Mucosa of rectum (tissue), 2 donors: ENCODE results near the gene TMEM184B.
A peak's percentile ranks its signal among the peaks of the same experiment; 100 is the strongest.

Experiments used
- H3K27ac ChIP-seq, 2 donors: one replicate each; pipeline ENCODE4 v1.7.0; 2013; ENCODE audit warnings: inconsistent platforms in 2 of 2, low read depth in 2 of 2, low read length in 2 of 2
- H3K27me3 ChIP-seq, 2 donors: one replicate each; pipeline ENCODE4 v1.7.0; 2013; ENCODE audit warnings: low read length in 2 of 2; ENCODE audit not compliant: control insufficient read depth in 2 of 2, insufficient read depth in 2 of 2
- H3K36me3 ChIP-seq, 2 donors: one replicate each; pipeline ENCODE4 v1.7.0; 2013; ENCODE audit warnings: low read length in 2 of 2; ENCODE audit not compliant: control insufficient read depth in 2 of 2, insufficient read depth in 2 of 2
- H3K4me1 ChIP-seq, 2 donors: one replicate each; pipeline ENCODE4 v1.7.0; 2013; ENCODE audit warnings: low read length in 2 of 2, mild to moderate bottlenecking in 1 of 2; ENCODE audit not compliant: control insufficient read depth in 2 of 2, insufficient read depth in 2 of 2
- H3K4me3 ChIP-seq, 2 donors: one replicate each; pipeline ENCODE4 v1.7.0; 2013; ENCODE audit warnings: low read length in 2 of 2
- H3K9ac ChIP-seq, 2 donors: one replicate each; pipeline ENCODE4 v1.7.0; 2013; ENCODE audit warnings: low read length in 2 of 2, low read depth in 1 of 2, mild to moderate bottlenecking in 1 of 2
- H3K9me3 ChIP-seq, 2 donors: one replicate each; pipeline ENCODE4 v1.7.0; 2013; ENCODE audit warnings: low read length in 2 of 2; ENCODE audit not compliant: control insufficient read depth in 2 of 2
- donor health status: healthy.
- donor health status: Normal muscosa, but diverticular disease.

Gene TMEM184B

DNA sequence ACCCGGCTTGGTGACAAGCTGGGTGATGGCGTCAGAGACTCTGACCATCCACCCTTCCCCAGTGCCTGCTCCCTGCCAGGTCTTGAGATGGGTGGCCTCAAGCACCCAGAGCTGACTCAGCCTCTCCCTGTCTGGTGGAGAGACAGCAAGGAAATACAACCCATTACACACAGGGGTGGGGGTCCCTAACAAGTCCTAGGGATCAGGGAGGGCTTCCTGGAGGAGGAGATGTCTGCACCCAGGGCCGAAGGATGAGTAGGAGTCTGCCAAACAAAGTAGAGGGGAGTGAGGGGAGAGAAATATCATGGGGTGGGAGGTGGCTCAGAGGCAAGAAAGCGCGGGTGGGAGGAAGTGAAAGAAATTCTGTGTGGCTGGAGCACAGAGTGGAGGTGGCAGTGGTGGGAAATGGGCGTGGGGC is 64.2 kb downstream of the TMEM184B start:
- Histone ChIP-seq H3K9me3 (no peaks in the 10 kb centered on the region), H3K27ac (no peak overlapping the region), H3K27me3 (no peaks in the 10 kb centered on the region), H3K4me3 (no peak overlapping the region), H3K9ac (no peak overlapping the region), H3K36me3 (no peaks in the 10 kb centered on the region), H3K4me1 (peaks cover 6 to 10% of the 10 kb centered on the region in 2 donors)

DNA sequence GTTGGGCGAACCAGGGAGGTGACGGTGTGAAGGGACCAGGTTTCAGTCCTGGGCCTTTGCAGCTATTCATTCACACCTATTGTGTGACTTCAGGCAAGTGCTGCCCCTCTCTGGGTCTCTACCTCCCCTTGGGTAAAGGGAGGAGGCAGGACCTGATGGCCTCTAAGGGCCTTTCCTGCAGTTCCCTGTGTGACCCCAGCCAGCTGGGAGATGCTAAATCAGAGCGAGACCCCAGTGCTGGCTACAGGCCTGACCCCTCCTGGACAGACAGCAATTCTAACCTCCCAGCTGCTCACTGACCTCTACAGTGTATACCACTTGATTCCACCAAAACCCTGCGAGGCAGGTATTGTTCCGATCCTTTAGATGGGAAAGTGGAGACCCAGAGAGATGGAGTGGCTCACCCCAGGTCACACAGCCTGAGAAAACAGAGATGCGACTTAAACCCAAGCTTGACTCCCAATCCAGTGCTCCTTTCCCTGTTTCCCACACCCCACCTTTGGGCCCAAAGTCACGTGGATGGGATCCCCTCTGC is 64.8 kb downstream of the TMEM184B start:
- Histone ChIP-seq H3K4me3 (no peak overlapping the region), H3K9me3 (no peaks in the 10 kb centered on the region), H3K4me1 (peaks cover 11 to 15% of the 10 kb centered on the region in 2 donors), H3K27ac (no peak overlapping the region), H3K36me3 (no peaks in the 10 kb centered on the region), H3K27me3 (no peaks in the 10 kb centered on the region), H3K9ac (no peak overlapping the region)

DNA sequence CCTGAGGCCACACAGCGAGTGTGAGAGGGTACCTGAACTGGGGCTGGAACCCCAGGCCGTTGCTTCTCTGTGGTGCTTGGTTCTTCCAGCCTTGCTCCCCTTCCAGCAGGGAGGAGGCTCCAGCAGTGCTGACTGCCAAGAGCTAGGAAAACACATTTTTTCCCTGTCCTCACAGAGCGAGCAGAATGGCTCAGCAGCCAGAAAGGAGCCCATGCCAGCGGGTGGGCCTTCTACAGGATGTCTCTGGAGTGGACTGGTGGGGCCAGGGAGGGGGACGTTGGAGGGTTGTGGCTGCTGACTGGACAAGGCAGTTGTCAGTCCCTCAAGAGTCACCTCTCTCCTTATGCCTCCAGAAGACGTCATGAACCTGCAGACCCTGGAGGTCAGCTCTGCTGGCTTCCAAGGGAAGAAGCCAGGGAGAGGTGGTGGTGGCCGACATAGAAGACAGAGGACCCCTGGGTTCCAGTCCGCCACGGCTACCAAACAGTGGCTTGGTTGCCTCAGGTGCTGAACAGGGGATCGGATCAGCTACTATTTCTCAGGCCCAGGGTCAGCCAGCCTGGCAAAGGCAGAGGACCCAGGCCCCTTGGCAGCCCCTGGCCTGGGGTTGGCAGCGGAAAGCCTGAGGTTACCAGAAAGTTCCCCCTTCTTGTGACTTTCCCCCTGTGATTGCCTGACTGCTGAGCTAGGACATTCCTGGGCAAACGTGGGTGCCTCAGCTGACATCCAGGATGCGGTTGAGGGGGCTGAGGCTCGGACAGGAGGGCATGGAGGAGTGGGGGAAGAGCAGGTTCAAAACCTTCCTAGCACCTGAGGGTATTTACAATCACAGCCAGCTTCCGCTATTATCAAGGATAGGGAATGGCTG is 67.3 kb downstream of the TMEM184B start:
- Histone ChIP-seq H3K27ac (peak overlapping the region; percentile 48 to 65), H3K4me1 (peaks cover 19 to 24% of the 10 kb centered on the region in 2 donors), H3K4me3 (no peak overlapping the region), H3K9me3 (no peaks in the 10 kb centered on the region), H3K27me3 (no peaks in the 10 kb centered on the region), H3K36me3 (no peaks in the 10 kb centered on the region), H3K9ac (no peak overlapping the region)

DNA sequence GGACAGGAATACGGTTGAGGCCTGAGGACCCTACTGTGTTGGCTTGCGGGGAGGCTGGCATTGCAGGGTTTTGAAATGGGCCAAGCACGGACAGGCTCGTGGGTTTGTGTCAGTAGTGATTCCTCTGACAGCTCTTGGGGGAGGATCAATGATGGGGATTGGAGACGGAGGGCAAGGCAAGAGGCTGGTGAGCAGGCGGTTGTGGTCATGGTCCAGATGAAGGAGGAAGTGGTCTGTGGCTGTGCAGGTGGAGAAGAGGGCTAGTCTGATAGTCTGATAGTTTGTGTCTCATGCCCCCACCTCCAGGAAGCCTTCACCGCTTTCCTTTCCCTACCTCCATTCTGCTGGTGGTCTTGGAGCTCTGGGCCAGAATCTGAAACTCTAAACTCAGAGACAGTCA is 68.0 kb downstream of the TMEM184B start:
- Histone ChIP-seq H3K4me3 (no peak overlapping the region), H3K36me3 (no peaks in the 10 kb centered on the region), H3K4me1 (peaks cover 19 to 24% of the 10 kb centered on the region in 2 donors), H3K9me3 (no peaks in the 10 kb centered on the region), H3K27me3 (no peaks in the 10 kb centered on the region), H3K27ac (peak overlapping the region; percentile 28 to 65), H3K9ac (peak overlapping the region in 1 of 2 donors; percentile 52)

DNA sequence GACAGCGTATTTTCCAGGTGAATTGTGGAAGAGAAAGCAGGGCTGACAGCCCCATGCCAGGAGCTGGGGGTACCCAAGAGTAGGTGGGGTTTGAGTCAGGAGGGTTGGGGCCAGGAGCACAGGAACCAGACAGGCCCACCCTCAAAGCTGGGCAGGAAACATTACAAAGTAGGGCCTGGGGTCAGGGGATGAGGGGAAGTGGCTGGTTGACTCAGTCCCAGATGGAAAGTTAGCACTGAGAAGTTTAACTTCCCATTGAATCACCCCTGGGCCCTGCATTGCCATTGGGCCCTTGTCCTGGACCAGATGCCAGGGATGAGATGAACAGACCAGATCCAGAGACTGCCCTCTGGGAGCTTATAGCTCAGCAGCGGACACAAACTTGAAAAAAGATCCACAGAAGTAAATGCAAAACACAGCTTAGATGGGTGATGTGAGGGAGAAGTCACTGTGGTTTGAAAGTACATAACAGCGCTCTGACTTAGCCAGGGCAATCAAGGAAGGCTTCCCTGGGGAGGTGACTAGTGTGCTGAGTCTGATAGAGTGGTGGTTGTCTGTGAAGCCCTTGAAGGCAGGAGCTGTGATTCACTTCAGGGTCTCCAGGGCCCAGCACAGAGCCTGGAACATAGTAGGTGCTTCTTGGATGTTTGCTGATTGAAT is 68.8 kb downstream of the TMEM184B start:
- Histone ChIP-seq H3K9ac (peak overlapping the region in 1 of 2 donors; percentile 99), H3K9me3 (no peaks in the 10 kb centered on the region), H3K27me3 (no peaks in the 10 kb centered on the region), H3K27ac (peak overlapping the region; percentile 97 to 98), H3K36me3 (no peaks in the 10 kb centered on the region), H3K4me3 (peak overlapping the region in 1 of 2 donors; percentile 87), H3K4me1 (peaks cover 19 to 24% of the 10 kb centered on the region in 2 donors)

DNA sequence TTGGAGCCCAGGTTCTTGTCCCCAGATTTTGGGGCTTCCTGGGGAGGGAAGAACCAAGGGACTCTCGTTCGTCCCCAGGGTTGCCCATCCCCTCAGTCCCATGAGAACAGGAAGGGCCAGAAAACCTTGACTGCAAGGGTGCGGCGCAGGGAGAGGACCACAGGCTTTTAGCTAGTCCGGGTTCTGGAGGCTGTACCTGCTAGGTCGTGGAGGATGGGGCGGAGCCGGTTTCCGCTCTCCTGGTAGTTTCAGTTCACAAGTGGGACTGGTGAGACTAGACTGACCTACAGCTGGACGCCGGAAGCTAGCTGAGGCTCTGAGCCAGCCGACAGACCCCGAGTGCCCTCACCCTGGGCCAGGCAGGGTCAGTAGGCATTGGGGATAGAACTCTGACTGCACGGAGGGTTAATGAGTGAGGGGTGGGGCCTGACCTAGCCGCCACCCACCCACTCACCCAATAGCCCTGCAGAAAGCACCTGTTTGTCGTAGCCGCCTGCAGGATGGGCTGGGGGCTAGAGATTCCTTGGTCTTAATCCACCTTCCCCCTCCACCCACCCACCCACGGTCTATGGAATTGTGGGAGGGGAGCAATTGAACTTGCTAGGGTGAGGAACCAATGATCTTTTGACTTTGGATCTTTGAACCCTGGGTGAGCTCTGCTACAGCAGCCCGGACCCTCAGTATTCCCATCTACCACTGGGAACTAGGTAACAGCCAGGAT is 69.6 kb downstream of the TMEM184B start:
- Histone ChIP-seq H3K27ac (peak overlapping the region; percentile 97 to 98), H3K4me3 (peak overlapping the region; percentile 81 to 87), H3K36me3 (no peaks in the 10 kb centered on the region), H3K4me1 (peaks cover 19 to 24% of the 10 kb centered on the region in 2 donors), H3K9me3 (no peaks in the 10 kb centered on the region), H3K9ac (peak overlapping the region; percentile 57 to 99), H3K27me3 (no peaks in the 10 kb centered on the region)

DNA sequence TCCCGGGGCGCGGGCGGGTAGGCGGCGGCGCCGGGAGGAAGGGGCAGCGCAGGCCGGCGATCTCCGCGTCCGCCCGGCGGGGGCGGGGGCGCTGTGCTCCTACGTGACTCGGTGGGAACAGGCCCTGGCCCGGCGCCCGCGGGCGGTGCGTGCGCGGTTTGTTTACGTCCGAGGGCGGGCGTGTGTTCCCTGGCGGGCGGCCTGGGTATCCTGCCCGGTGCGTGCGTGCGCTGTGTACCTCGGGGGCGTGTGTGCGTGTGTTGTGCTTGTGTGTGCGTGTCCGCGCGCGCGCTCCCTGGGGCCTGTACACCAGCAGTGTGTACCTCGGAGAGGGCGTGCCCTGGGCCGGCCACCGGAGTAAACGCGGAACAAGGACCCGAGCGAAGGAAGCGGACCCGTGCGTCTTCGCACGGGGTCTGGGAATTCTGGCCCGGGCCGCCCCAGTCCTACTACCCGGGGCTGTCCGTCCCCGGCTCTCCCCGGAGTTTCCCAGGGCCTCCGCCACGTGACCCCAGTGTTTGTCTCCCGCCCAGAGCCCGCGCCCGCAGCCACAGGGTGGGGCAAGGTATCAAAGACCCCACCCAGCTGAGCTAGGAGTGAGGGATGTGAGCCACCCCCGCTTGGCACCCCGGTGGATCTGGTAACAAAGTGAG is 70.2 kb downstream of the TMEM184B start:
- H3K9me3 ChIP-seq = no peaks in the 10 kb centered on the region
- peaks cover 19 to 24% of the 10 kb centered on the region in 2 donors for H3K4me1 ChIP-seq
- H3K27me3 ChIP-seq = no peaks in the 10 kb centered on the region
- H3K36me3 ChIP-seq = no peaks in the 10 kb centered on the region
- H3K27ac ChIP-seq = peak overlapping the region; percentile 97 to 98
- peak overlapping the region; percentile 81 to 87 for H3K4me3 ChIP-seq
- peak overlapping the region; percentile 57 to 99 for H3K9ac ChIP-seq

DNA sequence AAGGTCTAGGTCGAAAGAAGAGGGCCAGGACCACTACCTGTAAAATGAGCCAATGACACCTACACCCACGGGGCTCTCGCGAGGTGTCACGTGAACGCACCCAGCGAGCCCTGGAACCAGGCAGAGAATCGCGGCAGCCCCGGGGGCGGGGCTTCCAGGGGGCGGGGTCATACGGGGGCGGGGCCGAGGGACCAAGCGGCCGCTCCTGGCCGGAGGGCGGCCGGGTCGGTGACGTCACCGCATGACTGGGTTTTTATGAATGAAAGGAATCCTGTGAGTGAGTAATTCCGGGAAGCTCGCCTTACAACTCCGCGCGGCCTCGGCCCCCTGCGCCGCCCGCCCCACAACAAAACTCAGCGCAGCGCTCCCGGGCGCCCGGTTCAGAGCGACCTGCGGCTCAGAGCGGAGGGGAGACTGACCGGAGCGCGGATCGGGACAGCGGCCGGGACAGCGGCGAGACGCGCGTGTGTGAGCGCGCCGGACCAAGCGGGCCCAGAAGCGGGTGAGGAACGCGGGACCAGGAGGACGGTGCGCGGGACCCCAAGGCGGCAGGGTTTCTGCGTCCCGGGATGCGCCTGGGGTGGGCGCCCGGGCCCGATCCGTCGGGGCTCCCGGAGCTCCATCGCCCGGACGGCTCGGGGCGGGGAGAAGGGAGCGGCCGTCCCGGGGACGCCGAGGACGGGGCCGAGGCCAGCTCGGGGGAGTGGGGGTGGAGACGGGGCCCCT is 70.9 kb downstream of the TMEM184B start, which contains the start of gene MAFF:
TSS of gene MAFF (plus strand) at position 284 of the 726 bp plus-strand sequence. CDS start 11,860 bp downstream, outside the sequence.
- Histone ChIP-seq H3K9ac (peak within 1 kb of the TSS; percentile 57 to 99), H3K36me3 (no peaks in the 10 kb centered on the region), H3K27ac (peak within 1 kb of the TSS; percentile 97 to 98), H3K9me3 (no peaks in the 10 kb centered on the region), H3K27me3 (no peaks in the 10 kb centered on the region), H3K4me3 (peak within 1 kb of the TSS; percentile 81 to 87), H3K4me1 (peaks cover 21 to 25% of the 10 kb centered on the region in 2 donors)

DNA sequence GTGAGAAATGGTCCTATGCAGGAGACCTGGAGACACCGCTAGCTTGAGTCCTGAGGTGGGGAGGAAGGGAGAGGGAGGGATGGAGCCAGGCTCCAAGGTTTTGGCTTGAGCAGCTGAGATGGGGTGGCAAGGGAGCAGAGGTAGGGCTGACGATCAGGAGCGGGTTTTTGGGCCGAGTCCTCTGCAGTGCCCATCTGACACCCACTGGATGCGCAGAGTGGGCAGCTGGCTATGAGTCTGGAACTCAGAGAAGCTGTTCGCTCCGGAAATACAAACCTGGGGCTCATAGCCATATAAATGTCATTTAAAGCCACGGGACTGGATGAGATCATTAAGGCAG is 71.5 kb downstream of the TMEM184B start:
- peak overlapping the region; percentile 75 to 76 for H3K27ac ChIP-seq
- no peaks in the 10 kb centered on the region for H3K27me3 ChIP-seq
- peak overlapping the region; percentile 54 to 72 for H3K4me3 ChIP-seq
- no peaks in the 10 kb centered on the region for H3K36me3 ChIP-seq
- H3K9me3 ChIP-seq = no peaks in the 10 kb centered on the region
- H3K4me1 ChIP-seq = peaks cover 24 to 27% of the 10 kb centered on the region in 2 donors
- H3K9ac ChIP-seq = peak overlapping the region; percentile 35 to 99
